HPDE6-E6E7 (cell line): ENCODE data around the gene ATP6V1F.
"Not testable (repeated sequence)": the region's sequence is repeated elsewhere in the genome, so short reads cannot be mapped to it uniquely, and the experiment has no call there.

Experiments used
- DNase-seq: peaks from one replicate; pipeline ENCODE4 v3.0.0; 2011; ENCODE audit warnings: missing footprints; ENCODE audit errors: extremely low spot score

Gene ATP6V1F

DNA sequence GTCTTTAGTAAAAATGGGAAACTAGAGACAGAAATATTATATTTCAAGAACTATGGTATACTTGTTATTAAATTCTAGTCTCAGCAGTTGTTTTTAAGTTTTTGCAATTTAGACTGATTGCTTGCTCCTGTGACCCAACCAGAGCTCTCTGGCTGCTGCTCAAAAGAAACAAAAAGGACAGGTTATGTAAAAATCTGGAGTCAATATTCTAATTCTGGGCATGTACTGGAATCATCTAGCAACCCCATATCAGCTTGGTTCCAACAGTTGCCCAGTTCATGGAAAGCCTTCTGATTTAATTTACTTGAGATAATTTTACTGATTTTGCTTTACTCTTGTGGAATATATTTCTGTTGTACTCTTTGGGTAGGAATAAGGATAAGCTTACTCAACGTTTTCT is 37.6 kb downstream of the ATP6V1F start:
- no peak for DNase-seq

DNA sequence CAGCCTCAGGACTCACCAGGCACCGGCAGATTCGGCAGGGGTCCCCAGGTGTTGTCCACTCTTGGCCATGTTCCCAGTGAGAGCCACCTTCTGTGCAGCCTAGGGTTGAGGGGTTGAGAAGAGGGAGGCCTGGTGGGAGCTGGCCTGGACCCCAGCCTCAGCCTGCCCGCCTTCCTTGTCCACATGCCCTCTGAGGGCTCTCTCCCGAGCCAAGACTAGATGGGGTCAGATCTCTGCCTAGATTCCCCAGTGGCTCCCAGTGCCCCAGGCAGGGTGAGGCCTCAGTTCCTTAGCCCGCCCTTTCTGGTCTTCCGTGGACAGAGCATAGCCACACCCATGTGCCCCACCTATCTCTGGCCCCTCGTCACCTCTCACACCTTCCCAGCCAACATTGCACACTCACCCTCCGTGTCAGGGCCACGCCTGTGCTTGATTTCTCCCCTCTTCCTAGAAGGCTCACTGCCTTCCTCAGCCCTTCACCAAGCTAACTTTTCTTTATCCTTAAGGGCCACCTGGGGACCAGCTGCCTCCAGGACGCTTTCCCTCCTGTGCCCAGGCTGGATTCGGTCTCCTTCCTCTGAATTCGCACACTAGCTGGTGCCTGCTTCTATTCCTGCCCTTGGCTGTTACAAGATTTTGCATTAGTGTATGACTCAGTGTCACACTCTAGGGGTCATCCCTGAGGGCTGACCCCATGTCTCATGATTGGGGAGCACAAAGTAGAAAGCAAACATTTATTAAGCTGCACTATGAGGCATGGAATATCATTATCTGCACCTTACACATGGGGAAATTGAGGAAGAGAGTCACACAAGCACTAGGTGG is 40.3 kb downstream of the ATP6V1F start:
- DNase-seq, result no peak

DNA sequence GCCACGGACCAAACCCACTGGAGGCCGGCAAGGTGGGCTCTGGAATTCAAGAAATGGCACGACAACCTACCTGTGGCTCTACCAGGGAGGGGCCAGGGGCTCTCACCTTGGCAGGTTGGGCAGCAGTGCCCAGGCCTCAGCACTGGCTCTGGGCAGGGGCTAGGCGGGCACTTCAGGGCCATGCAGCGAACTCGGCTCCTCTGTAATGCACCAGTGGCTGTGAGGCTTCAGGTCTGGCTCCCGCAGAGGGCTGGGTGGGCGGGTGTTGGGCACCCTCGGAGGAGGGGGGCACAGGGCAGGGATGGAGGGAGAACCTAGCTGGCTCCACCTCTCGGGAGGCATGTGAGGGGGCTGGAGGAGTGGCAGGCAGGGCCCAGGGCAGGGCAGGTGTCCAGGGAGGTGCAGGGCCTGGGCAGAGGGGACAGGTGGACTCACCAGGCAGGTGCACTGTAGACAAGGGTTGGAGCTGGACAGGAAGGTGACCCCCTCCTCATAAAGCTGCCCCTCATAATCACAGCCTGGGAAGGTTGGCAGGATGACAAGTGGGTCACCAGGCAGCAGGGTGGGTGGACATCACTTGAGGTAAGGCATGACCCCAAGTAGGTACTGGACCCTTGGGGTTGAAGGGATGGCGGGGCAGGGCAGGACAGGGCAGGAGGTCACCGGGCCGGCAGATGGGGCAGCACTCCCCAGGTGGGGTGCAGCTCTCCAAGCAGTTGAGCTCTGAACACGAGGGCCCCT is 41.1 kb downstream of the ATP6V1F start:
- no peak for DNase-seq

DNA sequence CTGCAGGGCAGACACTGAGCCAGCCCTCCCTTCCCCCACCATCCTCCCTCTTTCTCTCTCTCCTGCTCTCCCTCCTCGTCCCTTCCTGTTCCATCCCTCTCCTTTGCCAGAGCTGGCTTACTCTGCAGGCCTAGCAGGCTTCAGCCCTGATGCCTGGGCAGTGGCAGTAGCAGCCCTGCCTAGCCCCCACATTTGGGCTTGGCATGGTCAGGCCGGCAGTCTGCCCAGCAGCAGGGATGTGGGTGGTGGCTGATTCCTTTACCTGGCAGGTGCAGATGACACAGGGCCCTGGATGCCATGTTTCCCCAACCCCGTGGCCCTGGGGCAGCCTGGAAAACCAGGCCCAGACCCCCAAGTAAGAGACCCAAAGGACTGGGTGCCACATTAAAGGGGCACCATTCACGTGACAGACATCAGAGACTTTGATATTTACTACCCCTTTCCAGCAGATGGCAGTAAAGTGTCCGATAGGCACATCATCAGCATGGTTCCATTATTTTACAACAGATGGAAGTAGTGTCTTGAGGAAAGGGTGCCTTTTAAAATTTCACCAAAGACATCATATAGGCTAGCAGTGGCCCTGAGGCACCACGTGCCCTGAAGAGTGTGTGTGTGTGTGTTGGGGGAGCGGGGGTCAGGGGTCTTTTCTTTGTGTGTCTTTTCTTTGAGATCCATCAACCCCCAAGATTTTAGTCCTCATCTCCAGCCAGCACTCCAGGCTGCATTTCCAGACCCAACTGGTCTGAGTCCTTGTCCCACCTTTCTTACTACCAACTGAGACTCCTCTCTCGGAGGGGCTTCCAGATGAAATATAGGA is 41.9 kb downstream of the ATP6V1F start:
- no peak for DNase-seq

DNA sequence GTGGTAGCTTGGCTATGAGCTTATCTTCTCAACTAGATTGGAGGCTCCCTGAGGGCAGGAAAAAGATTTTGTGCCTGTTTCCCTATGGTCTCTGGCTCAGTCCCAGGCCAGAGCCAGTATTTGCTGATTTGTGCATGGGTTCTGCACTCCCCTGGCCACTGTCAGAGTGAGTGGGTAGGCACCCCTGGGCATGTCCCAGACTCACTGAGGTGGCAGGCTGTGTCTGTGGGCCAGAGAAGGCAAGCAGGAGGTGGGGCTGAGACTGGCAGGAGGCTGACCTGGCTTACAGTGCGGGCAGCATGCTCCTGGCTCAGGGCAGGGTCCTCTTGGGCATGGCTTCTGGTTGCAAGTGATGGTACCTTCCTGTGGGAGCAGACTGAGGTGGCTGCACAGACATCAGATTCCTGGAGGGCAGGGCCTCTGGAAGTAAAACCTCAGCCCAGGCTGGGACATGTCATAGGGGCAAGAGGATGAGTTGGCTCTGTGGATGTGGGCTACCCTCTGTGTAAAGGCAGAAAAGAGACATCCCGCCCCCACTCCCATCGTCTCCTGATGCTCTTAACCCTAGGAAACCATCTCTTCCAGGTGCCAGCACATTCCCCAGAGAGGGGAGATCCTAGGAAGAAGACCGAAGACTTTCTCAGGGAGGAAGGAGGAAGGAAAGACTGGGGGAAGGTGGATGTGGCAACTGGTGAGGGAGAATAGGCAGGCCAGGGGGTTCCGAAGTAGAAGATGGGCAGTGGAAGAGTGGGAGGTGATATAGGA is 43.5 kb downstream of the ATP6V1F start:
- no peak for DNase-seq

DNA sequence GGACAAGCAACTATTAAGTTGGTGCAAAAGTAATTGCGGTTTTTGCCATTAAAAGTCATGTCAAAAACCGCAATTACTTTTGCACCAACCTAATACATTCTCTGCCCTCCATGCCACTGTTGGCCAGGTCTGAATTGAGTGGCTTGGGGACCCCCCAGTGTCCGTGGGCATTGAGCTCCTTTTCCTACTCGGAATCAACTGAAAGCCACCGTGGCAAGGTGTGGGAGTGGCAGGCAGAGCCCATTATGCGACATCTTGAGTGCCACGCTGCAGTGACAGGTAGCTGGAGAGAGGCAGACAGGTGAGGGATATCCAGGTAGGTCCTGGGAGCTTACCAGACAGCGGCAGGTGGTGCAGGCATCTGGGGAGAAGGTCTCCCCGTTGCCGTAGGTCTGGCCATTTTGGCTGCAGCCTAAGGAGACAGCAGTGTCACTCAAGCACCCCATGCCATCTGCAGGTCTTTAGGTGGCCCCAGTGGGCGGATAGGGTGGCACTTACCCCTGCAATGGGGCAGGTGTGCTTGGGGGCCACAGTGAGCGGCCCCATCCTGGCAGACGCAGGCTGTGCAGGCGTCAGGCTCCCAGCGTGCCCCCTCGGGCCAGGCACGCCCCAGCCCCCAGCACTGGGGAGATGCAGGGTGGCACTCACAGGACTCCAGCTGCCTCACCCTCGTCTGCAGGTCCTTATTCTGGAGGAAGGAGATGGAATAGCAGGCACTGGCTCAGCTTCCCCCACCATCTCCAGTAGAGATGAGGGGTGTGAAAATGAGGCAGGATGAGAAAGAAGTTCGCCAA is 44.3 kb downstream of the ATP6V1F start:
- DNase-seq, result no peak

DNA sequence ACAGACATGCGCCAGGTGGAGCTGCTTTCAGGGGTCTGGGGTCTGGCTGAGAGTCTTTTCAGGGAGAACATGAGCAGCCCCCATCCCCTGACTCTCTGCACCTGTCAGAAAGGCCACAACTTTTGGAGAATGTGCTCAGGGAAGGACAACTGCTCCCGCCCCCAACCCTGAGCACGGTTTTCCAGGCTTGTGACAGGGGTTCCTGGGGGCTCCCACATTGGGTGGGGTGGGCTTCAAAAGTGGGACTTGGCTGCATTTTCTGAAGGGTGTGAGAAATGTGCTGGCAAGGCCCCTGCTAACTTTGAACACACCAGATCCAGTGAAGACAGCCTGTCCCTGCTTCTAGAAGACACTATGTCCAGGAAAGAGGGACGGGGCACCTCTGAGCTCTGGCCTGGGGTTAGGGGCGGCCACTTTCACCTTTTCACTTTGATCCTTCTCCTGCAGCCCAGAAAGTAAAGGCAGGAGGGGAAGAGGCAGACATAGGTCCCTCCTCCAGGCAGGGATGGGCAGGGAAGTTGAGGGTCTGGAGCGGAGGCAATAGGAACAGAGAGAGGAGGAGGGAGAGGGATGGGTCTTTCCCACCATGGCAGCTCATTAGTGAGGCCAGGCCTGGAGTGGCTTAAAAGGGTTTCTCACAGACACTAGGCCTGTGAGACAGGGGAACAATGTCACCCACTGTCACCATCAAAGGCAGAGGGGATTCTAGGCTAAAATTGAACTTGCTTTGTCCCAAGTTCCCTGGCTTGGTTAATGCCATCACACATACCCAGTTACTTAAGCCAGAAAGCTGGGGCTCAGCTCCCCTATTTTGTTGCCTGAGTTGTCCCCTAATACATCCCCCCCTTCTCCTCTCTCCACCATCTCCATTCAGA is 46.3 kb downstream of the ATP6V1F start:
- DNase-seq, result no peak

DNA sequence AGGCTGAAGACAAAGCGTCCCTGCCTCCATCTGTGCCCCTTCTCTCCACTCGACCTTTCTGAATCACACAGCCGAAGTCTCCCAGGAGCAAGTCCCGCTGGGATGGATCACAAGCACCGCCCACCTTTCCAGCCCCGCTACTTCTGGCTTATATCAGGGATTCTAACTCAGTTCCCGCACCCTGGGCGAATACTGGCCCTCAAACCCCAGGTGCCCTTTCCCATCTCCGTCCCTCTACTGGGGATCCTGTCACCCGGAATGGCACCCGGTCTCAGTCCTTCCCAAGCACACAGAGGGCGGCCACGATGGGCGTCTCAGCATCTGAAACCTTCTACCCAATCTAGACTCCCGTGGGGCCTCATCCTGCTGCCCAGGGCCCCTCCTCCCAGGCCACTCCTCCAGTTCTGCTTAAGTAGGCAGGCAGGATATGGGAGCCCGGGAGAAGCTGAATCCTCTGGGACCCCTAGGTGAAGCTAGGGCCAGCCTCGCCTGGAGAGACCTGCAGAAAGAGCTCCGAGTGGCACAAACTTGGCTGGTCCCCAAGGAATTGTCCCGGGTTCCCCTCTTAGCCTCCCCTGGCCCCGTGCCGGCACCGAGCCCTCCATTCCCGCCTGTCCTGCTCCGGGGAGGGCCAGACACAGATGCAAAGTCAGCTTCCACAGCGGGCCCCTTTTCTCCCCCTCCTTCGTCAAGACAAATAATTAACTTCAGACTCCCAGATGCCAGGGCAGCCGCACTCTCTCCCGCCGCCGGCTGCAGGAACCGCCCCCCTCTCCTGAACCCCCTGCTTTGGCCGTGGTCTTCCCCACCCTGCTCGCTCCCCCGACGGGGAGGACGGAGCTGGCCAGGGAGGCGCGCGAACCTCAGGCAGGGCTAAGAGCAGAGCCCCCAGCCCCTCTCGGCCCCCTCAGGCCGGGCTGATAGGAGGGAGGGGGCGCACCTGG is 47.2 kb downstream of the ATP6V1F start:
- no peak for DNase-seq

DNA sequence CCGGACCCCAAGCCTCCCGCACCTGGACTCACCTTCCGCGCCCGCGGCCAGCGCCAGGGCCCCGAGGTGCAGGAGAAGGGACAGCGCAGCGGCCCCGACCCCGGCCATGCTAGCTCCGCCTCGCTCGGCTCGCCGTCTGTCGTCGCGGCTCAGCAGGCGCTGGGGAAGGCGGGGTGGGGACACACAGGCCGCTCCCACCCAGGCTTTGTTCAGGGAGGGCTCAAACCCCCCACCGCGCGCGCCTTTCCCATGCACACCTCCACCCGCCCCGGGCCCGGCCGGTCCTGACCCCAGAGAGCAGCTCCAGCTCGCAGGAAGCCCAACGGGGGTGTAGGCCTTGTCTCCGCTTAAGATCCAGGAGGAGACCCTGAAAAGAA is 47.9 kb downstream of the ATP6V1F start, which contains the start of gene KCP:
Gene KCP, minus strand, starts transcription at position 141 of the 377 bp plus-strand sequence. Its CDS starts 33 bp downstream, at position 108.
- no peak for DNase-seq

DNA sequence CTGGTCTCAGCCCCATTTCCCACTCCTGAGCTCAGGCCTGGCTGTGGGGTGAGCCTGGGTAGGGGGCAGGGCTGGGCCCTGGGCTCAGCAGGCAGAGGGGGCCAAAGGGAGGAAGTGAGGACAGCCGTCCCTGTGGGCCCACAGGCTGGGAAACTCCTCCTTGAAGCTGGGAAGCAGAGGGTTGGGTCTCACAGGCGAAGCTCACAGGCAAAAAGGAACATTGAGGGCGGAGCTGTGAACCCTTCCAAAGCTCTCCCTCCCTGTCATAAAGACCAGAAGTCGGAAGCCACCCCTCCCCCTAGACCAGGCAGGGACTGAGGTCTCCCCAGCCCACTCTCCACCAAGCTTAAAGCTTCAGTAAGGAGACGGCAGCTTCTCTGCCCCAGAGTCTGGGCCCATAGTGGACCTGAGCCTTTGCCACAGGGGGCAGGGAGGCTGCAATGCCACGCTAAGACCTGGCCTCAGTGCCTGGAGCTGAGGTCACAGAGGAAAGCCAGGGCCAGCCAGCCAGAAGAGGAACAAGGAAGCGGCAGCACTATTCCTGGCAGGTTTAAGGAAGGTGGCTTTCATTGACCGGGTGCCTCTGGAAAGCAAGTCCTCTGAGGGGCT is 48.9 kb downstream of the ATP6V1F start:
- no peak for DNase-seq

DNA sequence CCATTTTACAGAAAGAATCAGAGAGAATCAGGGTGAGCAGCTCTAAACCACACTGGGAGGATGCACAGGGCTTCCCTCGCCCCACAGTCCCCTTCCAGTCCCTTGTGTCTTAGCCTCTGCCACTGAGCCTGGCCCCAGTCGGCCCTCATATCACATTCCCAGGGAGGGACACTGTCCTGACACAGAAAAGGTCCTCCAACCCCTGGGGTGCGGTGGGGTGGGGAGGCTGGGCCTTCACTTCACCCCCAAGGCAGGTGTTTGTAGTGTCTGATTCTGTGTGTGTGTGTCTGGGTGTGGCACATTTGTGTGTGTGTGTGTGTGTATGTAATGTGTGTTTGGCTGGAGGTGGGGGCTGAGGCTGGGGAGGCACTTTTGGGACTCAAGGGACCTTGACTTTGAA is 49.6 kb downstream of the ATP6V1F start:
- DNase-seq, result no peak

DNA sequence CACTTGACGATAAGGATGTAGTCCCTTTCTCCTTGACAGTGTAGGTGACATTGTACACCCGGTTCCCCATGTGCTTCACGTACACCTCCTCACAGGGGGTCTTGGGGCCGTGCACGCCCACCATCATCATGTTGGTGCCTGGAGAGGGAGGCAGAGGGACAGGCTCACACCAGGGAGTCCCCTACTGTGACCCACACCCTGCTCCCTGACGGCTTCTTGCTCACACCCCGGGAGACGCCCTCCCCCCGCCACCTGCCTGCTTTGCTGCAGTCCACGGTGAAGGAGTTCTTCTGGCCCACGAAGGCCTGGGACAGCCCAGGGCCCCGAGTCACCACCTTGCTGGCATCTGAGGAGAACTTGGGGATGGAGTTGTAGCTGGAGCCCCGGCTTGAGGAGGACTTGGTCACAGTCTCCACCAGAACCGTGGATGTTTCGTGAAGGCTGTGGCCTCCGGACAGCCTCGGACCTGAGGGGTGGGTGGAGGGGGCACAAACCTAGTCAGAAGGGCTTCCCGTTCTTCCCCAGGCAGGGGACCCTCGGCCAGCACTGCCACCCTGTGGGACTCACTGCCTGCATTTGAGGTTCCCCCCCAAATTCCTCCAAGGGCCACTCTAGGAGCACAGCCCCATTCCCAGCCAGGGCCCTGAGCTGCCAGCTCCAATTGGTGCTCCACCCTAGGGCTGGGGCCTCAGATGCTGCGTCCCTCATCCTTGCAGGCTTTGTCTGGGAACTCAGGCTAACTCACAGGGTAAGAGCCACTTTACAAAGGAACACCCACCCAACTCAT is 50.2 kb downstream of the ATP6V1F start:
- not testable (repeated sequence) for DNase-seq

DNA sequence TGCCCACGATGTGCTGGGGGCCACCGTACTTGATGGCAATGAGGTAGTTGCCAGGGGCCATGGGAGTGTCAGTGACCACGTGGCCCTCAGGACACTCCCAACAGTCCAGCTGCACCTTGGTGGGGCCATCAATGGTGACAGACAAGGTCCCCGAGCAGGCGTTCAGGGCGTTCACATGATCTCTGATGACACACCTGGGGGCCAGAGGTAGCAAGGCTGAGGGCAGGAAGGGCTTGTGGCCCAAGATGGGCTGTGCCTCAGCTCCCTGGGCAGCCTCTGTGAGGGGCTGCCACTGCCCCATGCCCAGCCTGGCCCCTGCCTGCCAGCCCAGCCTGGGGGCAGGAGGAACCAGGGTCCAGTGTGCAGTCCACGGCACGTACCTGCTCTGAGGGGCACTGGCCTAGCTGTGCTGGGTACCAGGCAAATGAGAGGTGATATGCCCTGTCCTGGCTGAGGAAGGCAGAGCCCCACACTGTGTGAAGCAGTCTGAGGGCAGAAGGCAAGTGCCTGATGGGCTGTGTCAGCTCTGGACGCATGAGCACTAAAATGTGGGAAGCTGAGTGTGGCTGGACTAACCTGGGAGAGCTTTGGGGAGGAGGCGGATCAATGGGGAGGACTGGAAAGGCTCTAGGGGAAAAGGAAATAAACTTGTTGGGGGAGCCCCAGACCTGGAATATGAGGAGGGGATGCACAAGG is 51.4 kb downstream of the ATP6V1F start:
- no peak for DNase-seq

DNA sequence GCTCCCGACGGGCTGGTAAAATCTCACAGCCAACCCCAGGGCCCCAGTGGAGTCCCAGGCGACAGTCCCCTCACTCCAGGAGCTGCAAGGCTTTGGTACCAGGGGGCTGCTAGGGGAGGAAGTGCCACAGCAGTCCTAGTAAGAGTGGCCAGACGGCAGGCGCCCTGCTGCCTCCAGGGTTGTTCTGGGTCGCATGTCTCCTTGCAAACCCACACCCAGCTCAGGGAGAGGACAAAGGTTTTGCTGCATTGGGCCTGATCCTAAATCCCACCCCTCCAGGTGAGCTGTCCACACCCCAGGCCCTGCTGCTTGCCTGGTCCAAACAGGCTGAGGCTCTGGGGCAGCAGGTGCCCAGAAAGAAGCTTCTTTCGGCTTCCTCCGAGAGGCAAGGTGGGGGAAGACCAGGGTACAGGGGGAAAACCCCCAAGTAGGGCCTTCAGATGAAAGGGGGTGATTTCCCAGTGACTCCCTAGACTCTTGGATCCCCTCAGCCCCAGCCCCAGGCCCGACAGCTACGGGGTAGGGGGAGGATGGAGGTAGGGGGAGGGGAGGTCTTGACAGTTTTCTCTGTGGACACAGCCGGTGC is 52.0 kb downstream of the ATP6V1F start:
- no peak for DNase-seq

DNA sequence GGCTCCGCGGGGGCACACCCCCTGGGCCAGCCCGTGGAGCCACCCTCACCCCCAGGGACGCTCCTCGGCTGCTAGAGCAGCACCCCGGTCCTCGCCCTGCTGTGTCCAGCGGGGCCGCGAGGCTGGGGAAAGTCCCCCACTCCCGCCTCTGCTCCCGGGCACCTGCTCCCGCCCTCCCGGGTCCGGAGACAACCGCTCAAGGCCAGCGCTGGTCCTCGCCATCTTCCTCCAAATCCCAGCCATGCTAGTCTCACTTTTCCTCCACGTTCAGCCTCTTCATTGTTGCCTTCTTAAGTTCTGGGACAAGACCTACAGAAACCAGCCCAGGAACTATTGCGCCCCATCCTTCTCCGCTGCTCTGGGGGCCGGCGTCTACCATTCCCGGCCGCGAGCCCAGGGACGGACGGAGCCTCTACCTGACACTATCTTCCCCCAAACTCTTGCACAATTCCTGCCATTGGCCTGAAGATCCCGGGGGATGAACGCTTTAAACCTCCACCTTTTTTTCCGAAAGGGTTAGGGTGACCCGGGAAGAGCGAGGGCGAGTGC is 52.7 kb downstream of the ATP6V1F start:
- DNase-seq, result no peak
